ENCODE results near the gene SULT4A1. TPM values are rescaled to one million over a fixed set of nuclear protein-coding genes. Genes with fewer than 3 reads are reported as not detected.
"Not testable (repeated sequence)": the region's sequence is repeated elsewhere in the genome, so short reads cannot be mapped to it uniquely, and the experiment has no call there.

The SULT4A1 gene
- total RNA-seq, 2 experiments from 2014 or later, result not detected

- no peak for DNase-seq
- POLR2A ChIA-PET, result no interaction called here
- intact Hi-C loops (cut with micrococcal nuclease), result no loop called here
- Mint-ChIP-seq H3K36me3 (no peaks in the 10 kb centered on the region), H3K4me1 (ENCODE audit: low read depth) (no peaks in the 10 kb centered on the region), H3K27ac (no peak overlapping the region), H3K4me3 (no peak overlapping the region), H3K27me3 (peaks cover 28% of the 10 kb centered on the region), H3K9me3 (peaks cover 2% of the 10 kb centered on the region)
- CTCF ChIA-PET, result no interaction called here
Observed at GRCh38 chr22:43869799-43870198, 7.5 kb upstream of the SULT4A1 start.

- H3K9me3 Mint-ChIP-seq; intact Hi-C loops (cut with micrococcal nuclease); DNase-seq; H3K4me3 Mint-ChIP-seq; CTCF ChIA-PET; H3K27ac Mint-ChIP-seq; POLR2A ChIA-PET; H3K4me1 Mint-ChIP-seq (ENCODE audit: low read depth); H3K36me3 Mint-ChIP-seq: not testable (repeated sequence)
- peaks cover 27% of the 10 kb centered on the region for H3K27me3 Mint-ChIP-seq
Observed at GRCh38 chr22:43869001-43869400, 6.7 kb upstream of the SULT4A1 start.

GRCh38 chr22:43867839-43868635 lies 5.7 kb upstream of the SULT4A1 start:
- CTCF ChIA-PET, result interaction anchor here (0.8 to 1.4 kb wide), 3 partner anchors 15 to 77 kb away, joined by 3 to 4 read pairs (median 3); no protein-coding TSS in a partner anchor

GRCh38 chr22:43862882-43863202 lies 529 bp upstream of the SULT4A1 start:
- peaks cover 3% of the 10 kb centered on the region for H3K4me1 Mint-ChIP-seq (ENCODE audit: low read depth)
- peaks cover 59% of the 10 kb centered on the region for H3K27me3 Mint-ChIP-seq
- no peaks in the 10 kb centered on the region for H3K36me3 Mint-ChIP-seq
- CTCF ChIA-PET, result interaction anchor here (1.0 kb wide), 1 partner anchor 20 kb away, joined by 3 read pairs; no protein-coding TSS in a partner anchor
- no peaks in the 10 kb centered on the region for H3K9me3 Mint-ChIP-seq
- intact Hi-C loops (cut with micrococcal nuclease), result no loop called here
- no peak overlapping the region for H3K4me3 Mint-ChIP-seq
- POLR2A ChIA-PET, result no interaction called here
- H3K27ac Mint-ChIP-seq, result no peak overlapping the region
- DNase-seq, result no peak

More at GRCh38 chr22:43867839-43868635, 5.7 kb upstream of the SULT4A1 start:
- Mint-ChIP-seq H3K27ac (no peak overlapping the region), H3K27me3 (peaks cover 30% of the 10 kb centered on the region), H3K9me3 (peaks cover 2% of the 10 kb centered on the region), H3K4me3 (no peak overlapping the region), H3K4me1 (ENCODE audit: low read depth) (no peaks in the 10 kb centered on the region), H3K36me3 (no peaks in the 10 kb centered on the region)
- peak; percentile 35 for DNase-seq
- POLR2A ChIA-PET, result no interaction called here
- intact Hi-C loops (cut with micrococcal nuclease), result no loop called here

- peaks cover 5% of the 10 kb centered on the region for H3K9me3 Mint-ChIP-seq
- peaks cover 3% of the 10 kb centered on the region for H3K4me1 Mint-ChIP-seq (ENCODE audit: low read depth)
- ChIA-PET CTCF (no interaction called here), POLR2A (no interaction called here)
- peaks cover 62% of the 10 kb centered on the region for H3K27me3 Mint-ChIP-seq
- DNase-seq, result no peak
- no peak overlapping the region for H3K4me3 Mint-ChIP-seq
- no peaks in the 10 kb centered on the region for H3K36me3 Mint-ChIP-seq
- intact Hi-C loops (cut with micrococcal nuclease), result no loop called here
- H3K27ac Mint-ChIP-seq, result no peak overlapping the region
Observed at GRCh38 chr22:43861529-43861928, 784 bp downstream of the SULT4A1 start.

GRCh38 chr22:43860831-43861230 lies 1.5 kb downstream of the SULT4A1 start:
- Mint-ChIP-seq H3K4me3 (no peak overlapping the region), H3K27ac (no peak overlapping the region)
- POLR2A ChIA-PET, result no interaction called here

GRCh38 chr22:43860126-43860525 lies 2.2 kb downstream of the SULT4A1 start:
- H3K9me3 Mint-ChIP-seq, result peaks cover 9% of the 10 kb centered on the region
- peaks cover 61% of the 10 kb centered on the region for H3K27me3 Mint-ChIP-seq
- no peaks in the 10 kb centered on the region for H3K36me3 Mint-ChIP-seq
- POLR2A ChIA-PET, result no interaction called here
- H3K27ac Mint-ChIP-seq, result no peak overlapping the region
- intact Hi-C loops (cut with micrococcal nuclease), result no loop called here
- peaks cover 3% of the 10 kb centered on the region for H3K4me1 Mint-ChIP-seq (ENCODE audit: low read depth)
- H3K4me3 Mint-ChIP-seq, result no peak overlapping the region
- DNase-seq, result no peak
- CTCF ChIA-PET, result interaction anchor here (1.3 kb wide), 1 partner anchor 25 kb away, joined by 3 read pairs; no protein-coding TSS in a partner anchor

More at GRCh38 chr22:43860831-43861230, 1.5 kb downstream of the SULT4A1 start:
- intact Hi-C loops (cut with micrococcal nuclease), result no loop called here
- peaks cover 9% of the 10 kb centered on the region for H3K9me3 Mint-ChIP-seq
- DNase-seq, result no peak
- CTCF ChIA-PET, result interaction anchor here (1.3 kb wide), 1 partner anchor 24 kb away, joined by 3 read pairs; no protein-coding TSS in a partner anchor
- peaks cover 62% of the 10 kb centered on the region for H3K27me3 Mint-ChIP-seq
- no peaks in the 10 kb centered on the region for H3K36me3 Mint-ChIP-seq
- peaks cover 3% of the 10 kb centered on the region for H3K4me1 Mint-ChIP-seq (ENCODE audit: low read depth)

- POLR2A ChIA-PET, result no interaction called here
- CTCF ChIA-PET, result no interaction called here
- H3K27me3 Mint-ChIP-seq, result peaks cover 59% of the 10 kb centered on the region
- intact Hi-C loops (cut with micrococcal nuclease), result no loop called here
- H3K4me1 Mint-ChIP-seq (ENCODE audit: low read depth), result peaks cover 3% of the 10 kb centered on the region
- no peak overlapping the region for H3K4me3 Mint-ChIP-seq
- DNase-seq, result no peak
- peaks cover 9% of the 10 kb centered on the region for H3K9me3 Mint-ChIP-seq
- H3K36me3 Mint-ChIP-seq, result no peaks in the 10 kb centered on the region
- no peak overlapping the region for H3K27ac Mint-ChIP-seq
Observed at GRCh38 chr22:43859621-43860020, 2.7 kb downstream of the SULT4A1 start.

- no peak overlapping the region for H3K27ac Mint-ChIP-seq
- H3K4me3 Mint-ChIP-seq, result no peak overlapping the region
- peaks cover 3% of the 10 kb centered on the region for H3K4me1 Mint-ChIP-seq (ENCODE audit: low read depth)
- H3K9me3 Mint-ChIP-seq, result peaks cover 9% of the 10 kb centered on the region
- no peaks in the 10 kb centered on the region for H3K36me3 Mint-ChIP-seq
- H3K27me3 Mint-ChIP-seq, result peaks cover 59% of the 10 kb centered on the region
- CTCF ChIA-PET, result no interaction called here
- no peak for DNase-seq
- intact Hi-C loops (cut with micrococcal nuclease), result no loop called here
- POLR2A ChIA-PET, result no interaction called here
Observed at GRCh38 chr22:43859176-43859575, 3.1 kb downstream of the SULT4A1 start.

GRCh38 chr22:43858156-43858895 lies 4.0 kb downstream of the SULT4A1 start:
- Mint-ChIP-seq H3K9me3 (peaks cover 9% of the 10 kb centered on the region), H3K4me3 (no peak overlapping the region), H3K27ac (no peak overlapping the region), H3K36me3 (no peaks in the 10 kb centered on the region), H3K4me1 (ENCODE audit: low read depth) (peaks cover 3% of the 10 kb centered on the region), H3K27me3 (peaks cover 50% of the 10 kb centered on the region)
- ChIA-PET CTCF (no interaction called here), POLR2A (no interaction called here)
- intact Hi-C loops (cut with micrococcal nuclease), result no loop called here
- DNase-seq, result no peak

GRCh38 chr22:43857367-43857766 lies 4.9 kb downstream of the SULT4A1 start:
- Mint-ChIP-seq H3K27me3 (peaks cover 47% of the 10 kb centered on the region), H3K36me3 (no peaks in the 10 kb centered on the region), H3K4me3 (no peak overlapping the region), H3K9me3 (peaks cover 9% of the 10 kb centered on the region), H3K4me1 (ENCODE audit: low read depth) (no peaks in the 10 kb centered on the region), H3K27ac (no peak overlapping the region)
- ChIA-PET POLR2A (no interaction called here), CTCF (no interaction called here)
- no peak for DNase-seq
- intact Hi-C loops (cut with micrococcal nuclease), result no loop called here

GRCh38 chr22:43855431-43855830 lies 6.9 kb downstream of the SULT4A1 start:
- Mint-ChIP-seq H3K4me3 (no peak overlapping the region), H3K27ac (no peak overlapping the region), H3K36me3 (no peaks in the 10 kb centered on the region), H3K4me1 (ENCODE audit: low read depth) (no peaks in the 10 kb centered on the region), H3K27me3 (peaks cover 45% of the 10 kb centered on the region), H3K9me3 (peaks cover 9% of the 10 kb centered on the region)
- intact Hi-C loops (cut with micrococcal nuclease), result no loop called here
- no peak for DNase-seq
- POLR2A ChIA-PET, result no interaction called here
- CTCF ChIA-PET, result no interaction called here
